H1 (cell line): Measurements from ENCODE around the gene CATSPERD. TPM values are rescaled to one million over a fixed set of nuclear protein-coding genes. Genes with fewer than 3 reads are reported as not detected.

Experiments used
- ASH2L ChIP-seq: fragments of 200-600, 300-600 bp; sonication (generic); IDR thresholded peaks from one replicate; pipeline ENCODE4 v1.7.1; 2017; ENCODE audit warnings: low read length
- ATF3 ChIP-seq: IDR thresholded peaks from 2 replicates; pipeline ENCODE4 v1.6.1; 2011; ENCODE audit warnings: low read depth, mild to moderate bottlenecking, low read length; ENCODE audit not compliant: insufficient read depth
- BACH1 ChIP-seq: IDR thresholded peaks from 2 replicates; pipeline ENCODE4 v1.6.1; 2012; ENCODE audit warnings: low read length, improper control_type of control experiment
- BRCA1 ChIP-seq: IDR thresholded peaks from 2 replicates; pipeline ENCODE4 v1.6.1; 2012; ENCODE audit warnings: low read depth, low read length, improper control_type of control experiment
- CHD2 ChIP-seq: IDR thresholded peaks from 2 replicates; pipeline ENCODE4 v1.6.1; 2012; ENCODE audit warnings: low read length, improper control_type of control experiment
- EP300 ChIP-seq, 2 experiments: IDR thresholded peaks; 1 replicate in 1 of 2; 2 replicates in 1 of 2; pipeline ENCODE4 v1.6.1; 2011 to 2012; ENCODE audit warnings: low read depth in 2 of 2, low read length in 2 of 2, mild to moderate bottlenecking in 2 of 2, borderline replicate concordance in 1 of 2, inconsistent platforms in 1 of 2, moderate library complexity in 1 of 2
- FOSL1 ChIP-seq: IDR thresholded peaks from 2 replicates; pipeline ENCODE4 v1.6.1; 2011; ENCODE audit warnings: mild to moderate bottlenecking, low read depth, low read length, moderate library complexity; ENCODE audit not compliant: insufficient read depth
- GTF2F1 ChIP-seq: IDR thresholded peaks from 2 replicates; pipeline ENCODE4 v1.6.1; 2012; ENCODE audit warnings: low read depth, low read length, improper control_type of control experiment, borderline replicate concordance
- JUN ChIP-seq: IDR thresholded peaks from 2 replicates; pipeline ENCODE4 v1.6.1; 2011; ENCODE audit warnings: low read depth, mild to moderate bottlenecking, improper control_type of control experiment, low read length
- KDM4A ChIP-seq: IDR thresholded peaks from one replicate; pipeline ENCODE4 v1.7.1; 2012; ENCODE audit warnings: low read depth, mild to moderate bottlenecking, moderate library complexity, low read length, inconsistent platforms; ENCODE audit not compliant: severe bottlenecking
- KDM5A ChIP-seq: fragments of 200-600 bp; IDR thresholded peaks from 2 replicates; pipeline ENCODE4 v1.7.1; 2012; ENCODE audit warnings: mild to moderate bottlenecking, low read length, inconsistent platforms, mixed read lengths
- NRF1 ChIP-seq: IDR thresholded peaks from 2 replicates; pipeline ENCODE4 v1.6.1; 2011; ENCODE audit warnings: mild to moderate bottlenecking, low read depth, low read length, improper control_type of control experiment
- PHF8 ChIP-seq: fragments of 200-600 bp; sonication (generic); conservative IDR thresholded peaks from 2 replicates; pipeline ENCODE4 v1.7.1; 2012; ENCODE audit warnings: low read depth, mild to moderate bottlenecking, inconsistent platforms, low read length, moderate library complexity
- POLR2AphosphoS5 ChIP-seq: IDR thresholded peaks from 2 replicates; pipeline ENCODE4 v1.6.1; 2011; ENCODE audit warnings: low read depth, low read length
- POU5F1 ChIP-seq: IDR thresholded peaks from 2 replicates; pipeline ENCODE4 v1.6.1; 2011; ENCODE audit warnings: low read depth, mild to moderate bottlenecking, low read length, moderate library complexity
- SIN3A ChIP-seq, 2 experiments: IDR thresholded peaks in 1 of 2; conservative IDR thresholded peaks in 1 of 2; 2 replicates each; pipeline ENCODE4 v1.6.1; 2011 to 2012; ENCODE audit warnings: low read length in 2 of 2, improper control_type of control experiment in 1 of 2, low read depth in 1 of 2, mild to moderate bottlenecking in 1 of 2
- SP4 ChIP-seq: IDR thresholded peaks from 2 replicates; pipeline ENCODE4 v1.6.1; 2012; ENCODE audit warnings: low read length, inconsistent platforms
- TAF1 ChIP-seq: IDR thresholded peaks from 2 replicates; pipeline ENCODE4 v1.6.1; 2011; ENCODE audit warnings: mild to moderate bottlenecking, low read depth, low read length
- TCF12 ChIP-seq: IDR thresholded peaks from 2 replicates; pipeline ENCODE4 v1.6.1; 2011; ENCODE audit warnings: low read depth, mild to moderate bottlenecking, low read length
- USF2 ChIP-seq: IDR thresholded peaks from 2 replicates; pipeline ENCODE4 v1.6.1; 2011; ENCODE audit warnings: low read length, improper control_type of control experiment
- YY1 ChIP-seq: IDR thresholded peaks from 2 replicates; pipeline ENCODE4 v1.6.1; 2011; ENCODE audit warnings: low read depth, mild to moderate bottlenecking, low read length
- polyA plus RNA-seq, 7 experiments: library from polyadenylated mRNA; depleted of rRNA in 3 of 7; stranded (reverse) in 5 of 7; unstranded in 2 of 7; fragments of >200 nt in 5 of 7; fragments of 200-250 nt in 2 of 7; gene quantifications; 1 replicate in 5 of 7; 2 replicates in 1 of 7; 4 replicates in 1 of 7; pipeline versions ENCODE4 v1.2.1 to v1.2.3, GENCODE V29; 2011 to 2013; ENCODE audit warnings: missing spikeins in 2 of 7, mixed read lengths in 2 of 7
- total RNA-seq: library from RNA; stranded (reverse); fragmentation: NEBNext Ultra II Directional; extraction: Animal tissue kit (Norgen Biotek cat#: 25700); gene quantifications from 2 replicates; pipeline ENCODE4 v1.2.1, GENCODE V29; 2021

CATSPERD gene
- total and polyA plus RNA-seq, 2 of the 8 experiments (the other 6 are each of a cell fraction or from before 2014, with no cell fraction given) = 0.12 TPM; not detected in 1

- no peak for TF ChIP-seq POU5F1
- peak; percentile 41; the same call in 1 of the 2 replicates for TF ChIP-seq PHF8
- peak; percentile 88 for TF ChIP-seq ATF3
- TF ChIP-seq TAF1 = peak; percentile 47; the same call in 1 of the 2 replicates
- TF ChIP-seq BACH1 = peak; percentile 69
- TF ChIP-seq KDM4A = peak; percentile 92
- peak in 1 of 2 experiments; percentile 35; a peak in 1 of 4 replicates for TF ChIP-seq SIN3A (conservative IDR thresholded peaks at IDR 0.05 in 1 of 2, IDR thresholded peaks at IDR 0.05 in 1 of 2; ENCODE audit: low read depth in 1 of 2, low read length in 2 of 2)
- no peak for TF ChIP-seq JUN
- TF ChIP-seq KDM5A = no peak
- TF ChIP-seq ASH2L = peak; percentile 78
- 0 out of 2 replicates have a peak, but pooled peaks have one; percentile 77 for TF ChIP-seq SP4
- no peak for TF ChIP-seq FOSL1
- TF ChIP-seq CHD2 = peak; percentile 21; the same call in 1 of the 2 replicates
- TF ChIP-seq GTF2F1 = no peak; the same call in 1 of the 2 replicates
- no peak for TF ChIP-seq POLR2AphosphoS5
- TF ChIP-seq NRF1 = 0 out of 2 replicates have a peak, but pooled peaks have one; percentile 7
- peak; percentile 97 for TF ChIP-seq USF2
- no peak for TF ChIP-seq BRCA1
- peak; percentile 78 for TF ChIP-seq YY1
- TF ChIP-seq EP300 (IDR thresholded peaks at IDR 0.05; ENCODE audit: borderline replicate concordance in 1 of 2, low read depth in 2 of 2, low read length in 2 of 2) = no peak
- no peak for TF ChIP-seq TCF12
- TF ChIP-seq, all 59 proteins: peak for 18
Observed at GRCh38 chr19:5680437-5681368, 39.7 kb upstream of the CATSPERD start, which contains the start of the genes HSD11B1L and MICOS13 (continued).
